WTC11 (cell line): Measurements from ENCODE around the gene ATP2C1. TPM values are rescaled to one million over a fixed set of nuclear protein-coding genes. Genes with fewer than 3 reads are reported as not detected.

Source experiments
- ATAC-seq: fragments of 200-7000 bp; cut with Tn5 transposase; 2 replicates; pipeline ENCODE4 v1.10.0; 2021; ENCODE audit warnings: mild to moderate bottlenecking, moderate library complexity
- CTCF ChIA-PET: fragments of 300-600 bp; sonication (Branson Sonifier 250); formaldehyde crosslinking; loops from one replicate; lab custom pipeline; 2021; ENCODE audit warnings: antibody characterized with exemption; lab: Charles Lee
- POLR2A ChIA-PET: fragments of 350-600 bp; sonication (Branson Sonifier 250); formaldehyde crosslinking; loops from one replicate; lab custom pipeline; 2021; ENCODE audit warnings: antibody characterized with exemption; lab: Charles Lee
- DNase-seq: peaks from one replicate; pipeline ENCODE4 v3.0.0; 2021; ENCODE audit warnings: low spot score
- H3K27ac Mint-ChIP-seq: 2 replicates; pipeline ENCODE4 v1.8.0; 2021; ENCODE audit warnings: mixed read lengths
- H3K27me3 Mint-ChIP-seq: 2 replicates; pipeline ENCODE4 v1.8.0; 2021; ENCODE audit warnings: low read depth, mild to moderate bottlenecking, moderate library complexity, mixed read lengths
- H3K36me3 Mint-ChIP-seq: 2 replicates; pipeline ENCODE4 v1.8.0; 2021; ENCODE audit warnings: mixed read lengths
- H3K4me1 Mint-ChIP-seq: 2 replicates; pipeline ENCODE4 v1.8.0; 2022; ENCODE audit warnings: mixed read lengths
- H3K4me3 Mint-ChIP-seq: 2 replicates; pipeline ENCODE4 v1.8.0; 2021; ENCODE audit warnings: mild to moderate bottlenecking, moderate library complexity, mixed read lengths
- H3K9me3 Mint-ChIP-seq: 2 replicates; pipeline ENCODE4 v1.8.0; 2021; ENCODE audit warnings: mixed read lengths
- FOXJ3 ChIP-seq: sonication (generic); formaldehyde crosslinking; IDR thresholded peaks from 2 replicates; pipeline ENCODE4 v1.9.0; 2021; ENCODE audit warnings: missing genetic modification reagents, mild to moderate bottlenecking, borderline replicate concordance
- FOXP1 ChIP-seq: sonication (generic); formaldehyde crosslinking; IDR thresholded peaks from 2 replicates; pipeline ENCODE4 v1.8.0; 2022; ENCODE audit warnings: missing genetic modification reagents, mild to moderate bottlenecking, moderate library complexity, borderline replicate concordance
- IRF2 ChIP-seq: sonication (generic); formaldehyde crosslinking; IDR thresholded peaks from 2 replicates; pipeline ENCODE4 v1.8.0; 2022; ENCODE audit warnings: low read depth, missing genetic modification reagents, borderline replicate concordance
- KAT7 ChIP-seq: sonication (generic); formaldehyde crosslinking; IDR thresholded peaks from 2 replicates; pipeline ENCODE4 v1.8.1; 2023; ENCODE audit warnings: missing genetic modification reagents, mild to moderate bottlenecking, borderline replicate concordance
- MXD4 ChIP-seq: fragments of 250-450 bp; sonication (Bioruptor Pico); IDR thresholded peaks from 2 replicates; pipeline ENCODE4 v1.8.0; 2021; ENCODE audit warnings: mild to moderate bottlenecking, moderate library complexity, borderline replicate concordance
- MYBL2 ChIP-seq: sonication (generic); formaldehyde crosslinking; IDR thresholded peaks from 2 replicates; pipeline ENCODE4 v1.8.1; 2023; ENCODE audit warnings: mild to moderate bottlenecking, moderate library complexity, missing genetic modification reagents
- NFATC4 ChIP-seq: fragments of 250-450 bp; sonication (Bioruptor Pico); IDR thresholded peaks from 2 replicates; pipeline ENCODE4 v1.9.0; 2021; ENCODE audit warnings: mild to moderate bottlenecking
- OVOL2 ChIP-seq: fragments of 250-450 bp; sonication (Bioruptor Pico); IDR thresholded peaks from 2 replicates; pipeline ENCODE4 v1.9.0; 2021; ENCODE audit warnings: mild to moderate bottlenecking, borderline replicate concordance
- SMAD4 ChIP-seq: sonication (generic); formaldehyde crosslinking; IDR thresholded peaks from 2 replicates; pipeline ENCODE4 v1.8.0; 2022; ENCODE audit warnings: mild to moderate bottlenecking, missing genetic modification reagents
- TCF7 ChIP-seq: sonication (generic); formaldehyde crosslinking; IDR thresholded peaks from 2 replicates; pipeline ENCODE4 v1.8.0; 2022; ENCODE audit warnings: mild to moderate bottlenecking, low read depth, missing genetic modification reagents, moderate library complexity
- ZNF138 ChIP-seq: sonication (generic); formaldehyde crosslinking; conservative IDR thresholded peaks from 2 replicates; pipeline ENCODE4 v1.8.1; 2022; ENCODE audit warnings: mild to moderate bottlenecking, moderate library complexity, missing genetic modification reagents
- ZNF232 ChIP-seq: sonication (generic); formaldehyde crosslinking; IDR thresholded peaks from 2 replicates; pipeline ENCODE4 v1.8.0; 2022; ENCODE audit warnings: mild to moderate bottlenecking, missing genetic modification reagents
- ZNF396 ChIP-seq: fragments of 250-450 bp; sonication (Bioruptor Pico); IDR thresholded peaks from 2 replicates; pipeline ENCODE4 v1.8.0; 2021; ENCODE audit warnings: mild to moderate bottlenecking, moderate library complexity, borderline replicate concordance
- ZNF423 ChIP-seq: fragments of 250-450 bp; sonication (Bioruptor Pico); IDR thresholded peaks from 2 replicates; pipeline ENCODE4 v2.1.2; 2022; ENCODE audit warnings: mild to moderate bottlenecking, moderate library complexity
- ZNF671 ChIP-seq: fragments of 250-450 bp; sonication (Bioruptor Pico); IDR thresholded peaks from 2 replicates; pipeline ENCODE4 v1.8.0; 2021; ENCODE audit warnings: mild to moderate bottlenecking
- total RNA-seq: library from RNA; stranded (reverse); gene quantifications from 3 replicates; pipeline ENCODE4 v1.2.3, GENCODE V29; 2021
- TF ChIP-seq, protein P1 (sequence below): sonication (generic); formaldehyde crosslinking; IDR thresholded peaks from 2 replicates; pipeline ENCODE4 v1.8.1; 2022; ENCODE audit warnings: missing genetic modification reagents, borderline replicate concordance
- TF ChIP-seq, protein P2 (sequence below): sonication (generic); formaldehyde crosslinking; IDR thresholded peaks from 2 replicates; pipeline ENCODE4 v1.8.0; 2022; ENCODE audit warnings: missing genetic modification reagents
- TF ChIP-seq, protein P3 (sequence below): fragments of 250-450 bp; sonication (Bioruptor Pico); IDR thresholded peaks from 2 replicates; pipeline ENCODE4 v1.9.0; 2021; ENCODE audit warnings: mild to moderate bottlenecking
- TF ChIP-seq, protein P4 (sequence below): sonication (generic); formaldehyde crosslinking; IDR thresholded peaks from 2 replicates; pipeline ENCODE4 v1.8.1; 2022; ENCODE audit warnings: low read depth, missing genetic modification reagents, borderline replicate concordance
- TF ChIP-seq, protein P5 (sequence below): sonication (generic); formaldehyde crosslinking; IDR thresholded peaks from 2 replicates; pipeline ENCODE4 v1.8.1; 2022; ENCODE audit warnings: mild to moderate bottlenecking, moderate library complexity, missing genetic modification reagents

ATP2C1 gene
- total RNA-seq, 1 experiment from 2014 or later: 62.5 TPM

DNA sequence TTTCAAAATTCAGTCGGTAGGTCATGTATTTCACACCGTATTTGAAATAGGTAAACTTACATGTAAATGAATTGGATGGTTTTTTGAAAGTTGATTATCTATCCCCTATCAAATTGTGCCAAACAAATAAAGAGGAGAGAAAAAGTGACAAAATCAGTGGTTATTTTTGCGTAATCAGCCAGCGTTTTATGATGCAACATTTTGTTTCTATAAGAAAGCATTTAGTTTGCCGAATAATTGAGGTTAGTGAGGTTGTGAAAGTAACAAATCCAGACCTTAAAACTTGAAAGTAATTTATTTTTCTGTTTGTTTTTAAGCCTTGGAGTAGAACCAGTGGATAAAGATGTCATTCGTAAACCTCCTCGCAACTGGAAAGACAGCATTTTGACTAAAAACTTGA, 103.4 kb downstream of the ATP2C1 start (continued):
- TF ChIP-seq ZNF671 (CRISPR knock-in tag): no peak
- no peak for TF ChIP-seq FOXP1
- TF ChIP-seq, protein P1, sequence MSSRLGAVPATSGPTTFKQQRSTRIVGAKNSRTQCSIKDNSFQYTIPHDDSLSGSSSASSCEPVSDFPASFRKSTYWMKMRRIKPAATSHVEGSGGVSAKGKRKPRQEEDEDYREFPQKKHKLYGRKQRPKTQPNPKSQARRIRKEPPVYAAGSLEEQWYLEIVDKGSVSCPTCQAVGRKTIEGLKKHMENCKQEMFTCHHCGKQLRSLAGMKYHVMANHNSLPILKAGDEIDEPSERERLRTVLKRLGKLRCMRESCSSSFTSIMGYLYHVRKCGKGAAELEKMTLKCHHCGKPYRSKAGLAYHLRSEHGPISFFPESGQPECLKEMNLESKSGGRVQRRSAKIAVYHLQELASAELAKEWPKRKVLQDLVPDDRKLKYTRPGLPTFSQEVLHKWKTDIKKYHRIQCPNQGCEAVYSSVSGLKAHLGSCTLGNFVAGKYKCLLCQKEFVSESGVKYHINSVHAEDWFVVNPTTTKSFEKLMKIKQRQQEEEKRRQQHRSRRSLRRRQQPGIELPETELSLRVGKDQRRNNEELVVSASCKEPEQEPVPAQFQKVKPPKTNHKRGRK (CRISPR knock-in tag): no peak
- no peak for TF ChIP-seq OVOL2 (CRISPR knock-in tag)

DNA sequence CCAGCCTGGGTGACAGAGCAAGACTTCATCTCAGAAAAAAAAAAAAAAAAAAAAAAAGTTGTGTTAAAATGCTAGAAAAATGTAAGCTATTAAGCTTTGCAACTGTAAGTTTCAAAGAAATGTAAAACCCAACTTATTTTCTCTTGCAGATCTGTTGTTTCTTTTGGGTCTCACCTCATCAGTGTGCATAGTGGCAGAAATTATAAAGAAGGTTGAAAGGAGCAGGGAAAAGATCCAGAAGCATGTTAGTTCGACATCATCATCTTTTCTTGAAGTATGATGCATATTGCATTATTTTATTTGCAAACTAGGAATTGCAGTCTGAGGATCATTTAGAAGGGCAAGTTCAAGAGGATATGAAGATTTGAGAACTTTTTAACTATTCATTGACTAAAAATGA, 107.2 kb downstream of the ATP2C1 start:
- Mint-ChIP-seq H3K4me1 (no peaks in the 10 kb centered on the region), H3K27ac (peak overlapping the region; percentile 78; the same call in 1 of the 2 replicates), H3K36me3 (peaks cover 25% of the 10 kb centered on the region), H3K27me3 (no peaks in the 10 kb centered on the region), H3K9me3 (no peaks in the 10 kb centered on the region), H3K4me3 (no peak overlapping the region)
- ChIA-PET POLR2A (no interaction called here), CTCF (no interaction called here)
- ATAC-seq (no peak), DNase-seq (no peak)
- no peak for TF ChIP-seq TCF7 (CRISPR knock-in tag)
- TF ChIP-seq NFATC4 (CRISPR knock-in tag): no peak
- TF ChIP-seq, protein P2, sequence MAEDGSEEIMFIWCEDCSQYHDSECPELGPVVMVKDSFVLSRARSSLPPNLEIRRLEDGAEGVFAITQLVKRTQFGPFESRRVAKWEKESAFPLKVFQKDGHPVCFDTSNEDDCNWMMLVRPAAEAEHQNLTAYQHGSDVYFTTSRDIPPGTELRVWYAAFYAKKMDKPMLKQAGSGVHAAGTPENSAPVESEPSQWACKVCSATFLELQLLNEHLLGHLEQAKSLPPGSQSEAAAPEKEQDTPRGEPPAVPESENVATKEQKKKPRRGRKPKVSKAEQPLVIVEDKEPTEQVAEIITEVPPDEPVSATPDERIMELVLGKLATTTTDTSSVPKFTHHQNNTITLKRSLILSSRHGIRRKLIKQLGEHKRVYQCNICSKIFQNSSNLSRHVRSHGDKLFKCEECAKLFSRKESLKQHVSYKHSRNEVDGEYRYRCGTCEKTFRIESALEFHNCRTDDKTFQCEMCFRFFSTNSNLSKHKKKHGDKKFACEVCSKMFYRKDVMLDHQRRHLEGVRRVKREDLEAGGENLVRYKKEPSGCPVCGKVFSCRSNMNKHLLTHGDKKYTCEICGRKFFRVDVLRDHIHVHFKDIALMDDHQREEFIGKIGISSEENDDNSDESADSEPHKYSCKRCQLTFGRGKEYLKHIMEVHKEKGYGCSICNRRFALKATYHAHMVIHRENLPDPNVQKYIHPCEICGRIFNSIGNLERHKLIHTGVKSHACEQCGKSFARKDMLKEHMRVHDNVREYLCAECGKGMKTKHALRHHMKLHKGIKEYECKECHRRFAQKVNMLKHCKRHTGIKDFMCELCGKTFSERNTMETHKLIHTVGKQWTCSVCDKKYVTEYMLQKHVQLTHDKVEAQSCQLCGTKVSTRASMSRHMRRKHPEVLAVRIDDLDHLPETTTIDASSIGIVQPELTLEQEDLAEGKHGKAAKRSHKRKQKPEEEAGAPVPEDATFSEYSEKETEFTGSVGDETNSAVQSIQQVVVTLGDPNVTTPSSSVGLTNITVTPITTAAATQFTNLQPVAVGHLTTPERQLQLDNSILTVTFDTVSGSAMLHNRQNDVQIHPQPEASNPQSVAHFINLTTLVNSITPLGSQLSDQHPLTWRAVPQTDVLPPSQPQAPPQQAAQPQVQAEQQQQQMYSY (CRISPR knock-in tag): no peak
- no peak for TF ChIP-seq IRF2
- TF ChIP-seq, protein P3, sequence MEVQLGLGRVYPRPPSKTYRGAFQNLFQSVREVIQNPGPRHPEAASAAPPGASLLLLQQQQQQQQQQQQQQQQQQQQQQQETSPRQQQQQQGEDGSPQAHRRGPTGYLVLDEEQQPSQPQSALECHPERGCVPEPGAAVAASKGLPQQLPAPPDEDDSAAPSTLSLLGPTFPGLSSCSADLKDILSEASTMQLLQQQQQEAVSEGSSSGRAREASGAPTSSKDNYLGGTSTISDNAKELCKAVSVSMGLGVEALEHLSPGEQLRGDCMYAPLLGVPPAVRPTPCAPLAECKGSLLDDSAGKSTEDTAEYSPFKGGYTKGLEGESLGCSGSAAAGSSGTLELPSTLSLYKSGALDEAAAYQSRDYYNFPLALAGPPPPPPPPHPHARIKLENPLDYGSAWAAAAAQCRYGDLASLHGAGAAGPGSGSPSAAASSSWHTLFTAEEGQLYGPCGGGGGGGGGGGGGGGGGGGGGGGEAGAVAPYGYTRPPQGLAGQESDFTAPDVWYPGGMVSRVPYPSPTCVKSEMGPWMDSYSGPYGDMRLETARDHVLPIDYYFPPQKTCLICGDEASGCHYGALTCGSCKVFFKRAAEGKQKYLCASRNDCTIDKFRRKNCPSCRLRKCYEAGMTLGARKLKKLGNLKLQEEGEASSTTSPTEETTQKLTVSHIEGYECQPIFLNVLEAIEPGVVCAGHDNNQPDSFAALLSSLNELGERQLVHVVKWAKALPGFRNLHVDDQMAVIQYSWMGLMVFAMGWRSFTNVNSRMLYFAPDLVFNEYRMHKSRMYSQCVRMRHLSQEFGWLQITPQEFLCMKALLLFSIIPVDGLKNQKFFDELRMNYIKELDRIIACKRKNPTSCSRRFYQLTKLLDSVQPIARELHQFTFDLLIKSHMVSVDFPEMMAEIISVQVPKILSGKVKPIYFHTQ (CRISPR knock-in tag): no peak
- no peak for TF ChIP-seq ZNF423 (CRISPR knock-in tag)
- no peak for TF ChIP-seq KAT7 (CRISPR knock-in tag)
- no peak for TF ChIP-seq MYBL2 (CRISPR knock-in tag)
- TF ChIP-seq ZNF138 (CRISPR knock-in tag): no peak
- no peak for TF ChIP-seq SMAD4 (CRISPR knock-in tag)

DNA sequence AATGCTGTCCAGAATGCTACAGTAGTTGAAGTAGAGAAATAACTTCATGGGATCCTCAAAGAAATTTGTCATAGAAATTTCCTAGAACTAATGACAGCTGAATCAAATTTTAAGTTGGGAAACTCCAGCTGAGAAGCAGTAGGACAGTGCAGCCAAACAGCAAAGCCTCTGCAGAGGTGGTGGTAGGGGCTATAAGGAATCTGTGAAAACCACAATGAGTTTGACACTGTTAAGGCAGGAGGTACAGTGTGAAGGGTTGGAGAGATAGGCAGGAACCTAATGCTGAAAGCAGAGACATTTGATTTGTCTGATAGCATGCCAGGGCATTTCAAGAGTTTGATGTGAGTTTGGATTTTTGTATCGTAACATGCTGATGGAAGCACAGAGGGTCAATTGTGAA, 110.7 kb downstream of the ATP2C1 start:
- Mint-ChIP-seq H3K9me3 (no peaks in the 10 kb centered on the region), H3K36me3 (peaks cover 17% of the 10 kb centered on the region), H3K27ac (peak overlapping the region; percentile 53; the same call in 1 of the 2 replicates), H3K4me3 (no peak overlapping the region), H3K27me3 (no peaks in the 10 kb centered on the region), H3K4me1 (no peaks in the 10 kb centered on the region)
- no peak for TF ChIP-seq ZNF396 (CRISPR knock-in tag)
- TF ChIP-seq, protein P4, sequence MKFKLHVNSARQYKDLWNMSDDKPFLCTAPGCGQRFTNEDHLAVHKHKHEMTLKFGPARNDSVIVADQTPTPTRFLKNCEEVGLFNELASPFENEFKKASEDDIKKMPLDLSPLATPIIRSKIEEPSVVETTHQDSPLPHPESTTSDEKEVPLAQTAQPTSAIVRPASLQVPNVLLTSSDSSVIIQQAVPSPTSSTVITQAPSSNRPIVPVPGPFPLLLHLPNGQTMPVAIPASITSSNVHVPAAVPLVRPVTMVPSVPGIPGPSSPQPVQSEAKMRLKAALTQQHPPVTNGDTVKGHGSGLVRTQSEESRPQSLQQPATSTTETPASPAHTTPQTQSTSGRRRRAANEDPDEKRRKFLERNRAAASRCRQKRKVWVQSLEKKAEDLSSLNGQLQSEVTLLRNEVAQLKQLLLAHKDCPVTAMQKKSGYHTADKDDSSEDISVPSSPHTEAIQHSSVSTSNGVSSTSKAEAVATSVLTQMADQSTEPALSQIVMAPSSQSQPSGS (CRISPR knock-in tag): no peak
- no peak for TF ChIP-seq ZNF423 (CRISPR knock-in tag)
- TF ChIP-seq, protein P1 (CRISPR knock-in tag): no peak
- no peak for TF ChIP-seq ZNF232 (CRISPR knock-in tag)
- TF ChIP-seq FOXJ3: no peak
- no peak for TF ChIP-seq NFATC4 (CRISPR knock-in tag)
- TF ChIP-seq, protein P5, sequence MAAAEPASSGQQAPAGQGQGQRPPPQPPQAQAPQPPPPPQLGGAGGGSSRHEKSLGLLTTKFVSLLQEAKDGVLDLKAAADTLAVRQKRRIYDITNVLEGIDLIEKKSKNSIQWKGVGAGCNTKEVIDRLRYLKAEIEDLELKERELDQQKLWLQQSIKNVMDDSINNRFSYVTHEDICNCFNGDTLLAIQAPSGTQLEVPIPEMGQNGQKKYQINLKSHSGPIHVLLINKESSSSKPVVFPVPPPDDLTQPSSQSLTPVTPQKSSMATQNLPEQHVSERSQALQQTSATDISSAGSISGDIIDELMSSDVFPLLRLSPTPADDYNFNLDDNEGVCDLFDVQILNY (CRISPR knock-in tag): no peak
- no peak for TF ChIP-seq IRF2
- no peak for TF ChIP-seq OVOL2 (CRISPR knock-in tag)
- TF ChIP-seq TCF7 (CRISPR knock-in tag): no peak
- TF ChIP-seq MXD4 (CRISPR knock-in tag): no peak
- ATAC-seq: no peak
- ChIA-PET POLR2A (no interaction called here), CTCF (interaction anchor here (1.2 kb wide), 1 partner anchor 111 kb away, joined by 3 read pairs; the partner anchor contains the start of gene ATP2C1)
- DNase-seq: no peak
